Vagina (tissue), 2 donors: ENCODE results near the gene SMIM30.

Experiments
- POLR2A ChIP-seq, 2 donors: fragments of 450-650 bp; IDR thresholded peaks; one replicate each; pipeline ENCODE4 v1.6.1; 2017; ENCODE audit warnings: antibody characterized with exemption in 2 of 2, mild to moderate bottlenecking in 2 of 2, moderate library complexity in 2 of 2
- TF ChIP-seq, protein P1 (sequence below), 3 experiments: fragments of 450-650 bp in 2 of 3; fragments of 200-600 bp in 1 of 3; sonication (generic) in 1 of 3; IDR thresholded peaks; one replicate each; pipeline ENCODE4 v1.5.1; 2017 to 2019; ENCODE audit warnings: antibody characterized with exemption in 3 of 3, mild to moderate bottlenecking in 2 of 3, moderate library complexity in 2 of 3

DNA sequence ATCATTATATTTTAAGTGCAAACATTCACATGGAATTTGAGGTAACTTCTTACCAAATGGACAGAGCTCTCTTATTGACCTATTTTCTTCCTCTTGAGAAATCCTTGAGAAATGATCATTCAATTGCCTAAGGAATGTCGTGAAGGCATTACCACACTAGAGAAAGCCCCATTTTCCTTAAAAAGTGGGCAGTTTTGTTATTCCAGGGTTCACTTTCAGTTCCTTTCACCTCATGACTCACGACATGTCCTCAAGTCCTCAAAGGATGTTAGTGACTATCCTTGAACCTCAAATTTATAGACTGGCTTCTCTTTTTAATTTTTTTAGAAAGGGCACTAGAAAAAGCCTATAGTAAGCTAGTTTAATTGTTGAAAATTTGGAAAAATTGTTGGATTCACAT, 40.4 kb upstream of the SMIM30 start:
- TF ChIP-seq, protein P1, sequence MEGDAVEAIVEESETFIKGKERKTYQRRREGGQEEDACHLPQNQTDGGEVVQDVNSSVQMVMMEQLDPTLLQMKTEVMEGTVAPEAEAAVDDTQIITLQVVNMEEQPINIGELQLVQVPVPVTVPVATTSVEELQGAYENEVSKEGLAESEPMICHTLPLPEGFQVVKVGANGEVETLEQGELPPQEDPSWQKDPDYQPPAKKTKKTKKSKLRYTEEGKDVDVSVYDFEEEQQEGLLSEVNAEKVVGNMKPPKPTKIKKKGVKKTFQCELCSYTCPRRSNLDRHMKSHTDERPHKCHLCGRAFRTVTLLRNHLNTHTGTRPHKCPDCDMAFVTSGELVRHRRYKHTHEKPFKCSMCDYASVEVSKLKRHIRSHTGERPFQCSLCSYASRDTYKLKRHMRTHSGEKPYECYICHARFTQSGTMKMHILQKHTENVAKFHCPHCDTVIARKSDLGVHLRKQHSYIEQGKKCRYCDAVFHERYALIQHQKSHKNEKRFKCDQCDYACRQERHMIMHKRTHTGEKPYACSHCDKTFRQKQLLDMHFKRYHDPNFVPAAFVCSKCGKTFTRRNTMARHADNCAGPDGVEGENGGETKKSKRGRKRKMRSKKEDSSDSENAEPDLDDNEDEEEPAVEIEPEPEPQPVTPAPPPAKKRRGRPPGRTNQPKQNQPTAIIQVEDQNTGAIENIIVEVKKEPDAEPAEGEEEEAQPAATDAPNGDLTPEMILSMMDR (IDR thresholded peaks at IDR 0.05): no peak
- no peak for TF ChIP-seq POLR2A (IDR thresholded peaks at IDR 0.05)
